OCI-LY7 (cell line): Measurements from ENCODE around the gene SMCR8. TPM values are rescaled to one million over a fixed set of nuclear protein-coding genes. Genes with fewer than 3 reads are reported as not detected.

Experiments
- BruUV-seq: library from RNA; stranded (reverse); fragments of 400-500 nt; replicated peaks from 2 replicates; lab custom pipeline; 2021; lab: Mats Ljungman, UMichigan
- CTCF ChIA-PET: fragments of 300-600 bp; sonication (Branson Sonifier 250); formaldehyde crosslinking; loops from one replicate; lab custom pipeline; 2022; ENCODE audit warnings: antibody characterized with exemption; ENCODE audit not compliant: unreplicated experiment; lab: Charles Lee
- POLR2A ChIA-PET: fragments of 300-600 bp; sonication (Branson Sonifier 250); formaldehyde crosslinking; loops from one replicate; lab custom pipeline; 2022; ENCODE audit warnings: antibody characterized with exemption; lab: Charles Lee
- DNase-seq: peaks from one replicate; pipeline ENCODE4 v3.0.0-alpha.2; 2015; ENCODE audit warnings: low spot score
- H2AFZ ChIP-seq: fragments of 200-600 bp; sonication (generic), shearing (Covaris generic); 2 replicates; pipeline ENCODE4 v1.6.1; 2014; ENCODE audit warnings: mild to moderate bottlenecking, antibody characterized with exemption, low read length, moderate library complexity
- H3K27ac ChIP-seq: fragments of 200-600 bp; sonication (generic); 2 replicates; pipeline ENCODE4 v1.5.1; 2014; ENCODE audit warnings: mixed run types, low read depth, mild to moderate bottlenecking, moderate library complexity, low read length, inconsistent platforms; ENCODE audit not compliant: poor library complexity, severe bottlenecking
- H3K36me3 ChIP-seq: fragments of 200-600 bp; sonication (generic); 2 replicates; pipeline ENCODE4 v1.6.1; 2014; ENCODE audit warnings: mild to moderate bottlenecking, antibody characterized with exemption, low read length, moderate library complexity, mixed read lengths; ENCODE audit not compliant: insufficient read depth
- H3K4me1 ChIP-seq: fragments of 200-600 bp; sonication (generic); 2 replicates; pipeline ENCODE4 v1.5.1; 2014; ENCODE audit warnings: mild to moderate bottlenecking, low read length; ENCODE audit not compliant: insufficient read depth, poor library complexity, severe bottlenecking
- H3K4me2 ChIP-seq: fragments of 200-600 bp; sonication (generic); 2 replicates; pipeline ENCODE4 v1.6.1; 2014; ENCODE audit warnings: mild to moderate bottlenecking, low read length
- H3K4me3 ChIP-seq: fragments of 200-600 bp; sonication (generic); 2 replicates; pipeline ENCODE4 v1.5.1; 2014; ENCODE audit warnings: mild to moderate bottlenecking, low read depth, low read length; ENCODE audit not compliant: poor library complexity, severe bottlenecking
- H3K79me2 ChIP-seq: fragments of 200-600 bp; sonication (generic); 2 replicates; pipeline ENCODE4 v1.6.1; 2016; ENCODE audit warnings: low read depth, mild to moderate bottlenecking, low read length, moderate library complexity, mixed read lengths; ENCODE audit not compliant: insufficient read depth
- H3K9me2 ChIP-seq: fragments of 200-600 bp; sonication (generic); 2 replicates; pipeline ENCODE4 v1.6.1; 2016; ENCODE audit warnings: mild to moderate bottlenecking, low read length, mixed read lengths; ENCODE audit not compliant: insufficient read depth
- H3K9me3 ChIP-seq: fragments of 200-600 bp; sonication (generic); 2 replicates; pipeline ENCODE4 v1.6.1; 2014; ENCODE audit warnings: mild to moderate bottlenecking, mixed run types, low read length, mixed read lengths
- H4K20me1 ChIP-seq: fragments of 200-600 bp; sonication (generic); 2 replicates; pipeline ENCODE4 v1.6.1; 2014; ENCODE audit warnings: mild to moderate bottlenecking, antibody characterized with exemption, low read length, moderate library complexity, mixed read lengths; ENCODE audit not compliant: insufficient read depth
- EZH2phosphoT487 ChIP-seq: fragments of 200-600 bp; sonication (generic); IDR thresholded peaks from 2 replicates; pipeline ENCODE4 v1.6.1; 2018; ENCODE audit warnings: low read depth, borderline replicate concordance, mild to moderate bottlenecking, mixed run types, antibody characterized with exemption, low read length, moderate library complexity, mixed read lengths
- intact Hi-C: fragments of 100-400 bp; cut with micrococcal nuclease; formaldehyde crosslinking; loops from one replicate; pipeline ENCODE4 v1.10.0; 2022; ENCODE audit not compliant: unreplicated experiment
- total RNA-seq, 2 experiments: library from RNA; depleted of rRNA in 1 of 2; stranded (reverse); fragments of >200 nt in 1 of 2; shearing (Covaris generic) in 1 of 2; gene quantifications; 2 replicates each; pipeline ENCODE4 v1.2.3, GENCODE V29; 2014 to 2022
- TF ChIP-seq, protein P1 (sequence below): fragments of 200-600 bp; sonication (generic); conservative IDR thresholded peaks from 2 replicates; pipeline ENCODE4 v1.5.1; 2014; ENCODE audit warnings: mild to moderate bottlenecking, antibody characterized with exemption, low read length, moderate library complexity, mixed read lengths

Gene SMCR8
- total RNA-seq, 2 experiments from 2014 or later = 11.8 to 16.1 TPM

GRCh38 chr17:18322522-18322921, 7.4 kb downstream of the SMCR8 start:
- Histone ChIP-seq H3K4me2 (no peak overlapping the region), H4K20me1 (no peaks in the 10 kb centered on the region), H3K36me3 (peaks cover 50% of the 10 kb centered on the region), H3K4me1 (peaks cover 27% of the 10 kb centered on the region), H3K27ac (no peak overlapping the region), H3K4me3 (no peak overlapping the region), H3K79me2 (peaks cover 5% of the 10 kb centered on the region; the same call in 1 of the 2 replicates), H3K9me2 (no peaks in the 10 kb centered on the region), H3K9me3 (no peaks in the 10 kb centered on the region), H2AFZ (no peak overlapping the region)
- BruUV-seq = no TSS peak
- DNase-seq = no peak
- TF ChIP-seq, protein P1, sequence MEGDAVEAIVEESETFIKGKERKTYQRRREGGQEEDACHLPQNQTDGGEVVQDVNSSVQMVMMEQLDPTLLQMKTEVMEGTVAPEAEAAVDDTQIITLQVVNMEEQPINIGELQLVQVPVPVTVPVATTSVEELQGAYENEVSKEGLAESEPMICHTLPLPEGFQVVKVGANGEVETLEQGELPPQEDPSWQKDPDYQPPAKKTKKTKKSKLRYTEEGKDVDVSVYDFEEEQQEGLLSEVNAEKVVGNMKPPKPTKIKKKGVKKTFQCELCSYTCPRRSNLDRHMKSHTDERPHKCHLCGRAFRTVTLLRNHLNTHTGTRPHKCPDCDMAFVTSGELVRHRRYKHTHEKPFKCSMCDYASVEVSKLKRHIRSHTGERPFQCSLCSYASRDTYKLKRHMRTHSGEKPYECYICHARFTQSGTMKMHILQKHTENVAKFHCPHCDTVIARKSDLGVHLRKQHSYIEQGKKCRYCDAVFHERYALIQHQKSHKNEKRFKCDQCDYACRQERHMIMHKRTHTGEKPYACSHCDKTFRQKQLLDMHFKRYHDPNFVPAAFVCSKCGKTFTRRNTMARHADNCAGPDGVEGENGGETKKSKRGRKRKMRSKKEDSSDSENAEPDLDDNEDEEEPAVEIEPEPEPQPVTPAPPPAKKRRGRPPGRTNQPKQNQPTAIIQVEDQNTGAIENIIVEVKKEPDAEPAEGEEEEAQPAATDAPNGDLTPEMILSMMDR = no peak
- TF ChIP-seq EZH2phosphoT487 = no peak
- ChIA-PET CTCF (interaction anchor here (1.2 kb wide), 1 partner anchor 10 kb away, joined by 3 read pairs; no protein-coding TSS in a partner anchor), POLR2A (no interaction called here)
- intact Hi-C loops = no loop called here

GRCh38 chr17:18323007-18323406, 7.9 kb downstream of the SMCR8 start:
- peak; percentile 25 for DNase-seq
- Histone ChIP-seq H3K4me2 (no peak overlapping the region), H3K9me2 (no peaks in the 10 kb centered on the region), H3K79me2 (peaks cover 2% of the 10 kb centered on the region; the same call in 1 of the 2 replicates), H3K36me3 (peaks cover 49% of the 10 kb centered on the region), H3K4me1 (peaks cover 22% of the 10 kb centered on the region), H3K27ac (no peak overlapping the region), H3K4me3 (no peak overlapping the region), H3K9me3 (no peaks in the 10 kb centered on the region), H4K20me1 (no peaks in the 10 kb centered on the region), H2AFZ (no peak overlapping the region)
- ChIA-PET POLR2A (no interaction called here), CTCF (interaction anchor here (1.2 kb wide), 1 partner anchor 10 kb away, joined by 3 read pairs; no protein-coding TSS in a partner anchor)
- intact Hi-C loops = no loop called here
- TF ChIP-seq, protein P1 = peak; percentile 62
- TF ChIP-seq EZH2phosphoT487 = no peak
- BruUV-seq = no TSS peak

- no peaks in the 10 kb centered on the region for H3K9me3 ChIP-seq
- CTCF ChIA-PET = interaction anchor here (1.2 kb wide), 1 partner anchor 11 kb away, joined by 3 read pairs; no protein-coding TSS in a partner anchor
- no peak overlapping the region for H3K27ac ChIP-seq
- DNase-seq = no peak
- no peaks in the 10 kb centered on the region for H3K9me2 ChIP-seq
- no peaks in the 10 kb centered on the region for H3K79me2 ChIP-seq
- intact Hi-C loops = no loop called here
- peaks cover 21% of the 10 kb centered on the region for H3K4me1 ChIP-seq
- no peak overlapping the region for H3K4me3 ChIP-seq
- no peaks in the 10 kb centered on the region for H4K20me1 ChIP-seq
- peaks cover 55% of the 10 kb centered on the region for H3K36me3 ChIP-seq
- no peak for TF ChIP-seq EZH2phosphoT487
- TF ChIP-seq, protein P1 = no peak
- no peak overlapping the region for H3K4me2 ChIP-seq
- H2AFZ ChIP-seq = no peak overlapping the region
- BruUV-seq = no TSS peak
- POLR2A ChIA-PET = no interaction called here
Observed at GRCh38 chr17:18323507-18324139, 8.5 kb downstream of the SMCR8 start.
